SK-N-SH (cell line): ENCODE measurements around the gene DDX1.

ENCODE experiments used
- ELF1 ChIP-seq: IDR thresholded peaks from 2 replicates; pipeline ENCODE4 v1.4.0; 2012
- EP300 ChIP-seq, 2 experiments: IDR thresholded peaks; 2 replicates each; pipeline versions ENCODE4 v1.4.0 to v1.6.1; 2012; ENCODE audit warnings: borderline replicate concordance in 1 of 2, low read depth in 1 of 2, low read length in 1 of 2
- FOSL2 ChIP-seq: IDR thresholded peaks from 2 replicates; pipeline ENCODE4 v1.4.0; 2012; ENCODE audit warnings: low read depth, mild to moderate bottlenecking, moderate library complexity, borderline replicate concordance
- GABPA ChIP-seq: IDR thresholded peaks from 2 replicates; pipeline ENCODE4 v1.4.0; 2012; ENCODE audit warnings: low read depth, mild to moderate bottlenecking
- GATA2 ChIP-seq: sonication (generic); formaldehyde crosslinking; IDR thresholded peaks from 2 replicates; pipeline ENCODE4 v1.5.0; 2020; ENCODE audit warnings: mild to moderate bottlenecking, missing genetic modification reagents
- JUND ChIP-seq: IDR thresholded peaks from 2 replicates; pipeline ENCODE4 v1.4.0; 2012
- POLR2AphosphoS5 ChIP-seq: IDR thresholded peaks from 2 replicates; pipeline ENCODE4 v1.6.1; 2012; ENCODE audit warnings: low read depth, low read length
- RAD21 ChIP-seq: IDR thresholded peaks from 2 replicates; pipeline ENCODE4 v1.6.1; 2012; ENCODE audit warnings: mild to moderate bottlenecking, low read length
- SIN3A ChIP-seq: IDR thresholded peaks from 2 replicates; pipeline ENCODE4 v1.6.1; 2012; ENCODE audit warnings: low read depth, mild to moderate bottlenecking, low read length, moderate library complexity, borderline replicate concordance
- TEAD4 ChIP-seq: IDR thresholded peaks from 2 replicates; pipeline ENCODE4 v1.4.0; 2012; ENCODE audit warnings: mild to moderate bottlenecking, borderline replicate concordance; ENCODE audit not compliant: insufficient read depth
- TF ChIP-seq, protein P1 (sequence below): fragments of 200-600 bp; sonication (generic); IDR thresholded peaks from 2 replicates; pipeline ENCODE4 v1.6.1; 2017; ENCODE audit warnings: antibody characterized with exemption, mild to moderate bottlenecking, moderate library complexity
- TF ChIP-seq, protein P2 (sequence below): IDR thresholded peaks from 2 replicates; pipeline ENCODE4 v1.6.1; 2012; ENCODE audit warnings: mild to moderate bottlenecking, low read depth, low read length, moderate library complexity
- TF ChIP-seq, protein P3 (sequence below): fragments of 150-350 bp; IDR thresholded peaks from 2 replicates; pipeline ENCODE4 v1.6.1; 2017; ENCODE audit warnings: antibody characterized with exemption, low read length, low read depth, borderline replicate concordance
- TF ChIP-seq, protein P4 (sequence below): fragments of 150-350 bp; IDR thresholded peaks from 2 replicates; pipeline ENCODE4 v1.6.1; 2016; ENCODE audit warnings: mild to moderate bottlenecking, low read depth, low read length

DNA sequence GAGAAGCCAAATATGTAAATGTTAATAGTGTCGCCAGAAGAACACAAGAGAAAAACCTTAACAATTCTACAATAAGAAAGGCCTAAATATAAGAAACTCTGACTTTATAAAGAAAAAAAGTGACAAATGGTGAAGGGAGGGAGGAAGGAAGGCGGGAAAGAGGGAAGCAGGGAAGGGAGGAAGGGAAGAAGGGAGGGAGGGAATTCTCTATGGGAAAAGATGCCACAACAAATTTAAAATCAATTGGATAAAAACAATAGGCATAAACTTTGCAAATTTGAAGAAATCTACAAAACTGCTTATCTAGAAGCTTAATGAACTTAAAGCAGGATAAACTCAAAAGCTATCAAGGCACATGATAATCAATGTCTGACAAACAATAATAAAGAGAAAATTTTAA, 47.4 kb upstream of the DDX1 start:
- TF ChIP-seq, protein P1, sequence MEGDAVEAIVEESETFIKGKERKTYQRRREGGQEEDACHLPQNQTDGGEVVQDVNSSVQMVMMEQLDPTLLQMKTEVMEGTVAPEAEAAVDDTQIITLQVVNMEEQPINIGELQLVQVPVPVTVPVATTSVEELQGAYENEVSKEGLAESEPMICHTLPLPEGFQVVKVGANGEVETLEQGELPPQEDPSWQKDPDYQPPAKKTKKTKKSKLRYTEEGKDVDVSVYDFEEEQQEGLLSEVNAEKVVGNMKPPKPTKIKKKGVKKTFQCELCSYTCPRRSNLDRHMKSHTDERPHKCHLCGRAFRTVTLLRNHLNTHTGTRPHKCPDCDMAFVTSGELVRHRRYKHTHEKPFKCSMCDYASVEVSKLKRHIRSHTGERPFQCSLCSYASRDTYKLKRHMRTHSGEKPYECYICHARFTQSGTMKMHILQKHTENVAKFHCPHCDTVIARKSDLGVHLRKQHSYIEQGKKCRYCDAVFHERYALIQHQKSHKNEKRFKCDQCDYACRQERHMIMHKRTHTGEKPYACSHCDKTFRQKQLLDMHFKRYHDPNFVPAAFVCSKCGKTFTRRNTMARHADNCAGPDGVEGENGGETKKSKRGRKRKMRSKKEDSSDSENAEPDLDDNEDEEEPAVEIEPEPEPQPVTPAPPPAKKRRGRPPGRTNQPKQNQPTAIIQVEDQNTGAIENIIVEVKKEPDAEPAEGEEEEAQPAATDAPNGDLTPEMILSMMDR, result no peak
- TF ChIP-seq GABPA (no peak), POLR2AphosphoS5 (no peak), EP300 (IDR thresholded peaks at IDR 0.05; ENCODE audit: borderline replicate concordance in 1 of 2, low read depth in 1 of 2, low read length in 1 of 2) (no peak), FOSL2 (no peak), SIN3A (no peak), RAD21 (no peak), TEAD4 (no peak), GATA2 (no peak), ELF1 (no peak), JUND (no peak)
- TF ChIP-seq, protein P2, sequence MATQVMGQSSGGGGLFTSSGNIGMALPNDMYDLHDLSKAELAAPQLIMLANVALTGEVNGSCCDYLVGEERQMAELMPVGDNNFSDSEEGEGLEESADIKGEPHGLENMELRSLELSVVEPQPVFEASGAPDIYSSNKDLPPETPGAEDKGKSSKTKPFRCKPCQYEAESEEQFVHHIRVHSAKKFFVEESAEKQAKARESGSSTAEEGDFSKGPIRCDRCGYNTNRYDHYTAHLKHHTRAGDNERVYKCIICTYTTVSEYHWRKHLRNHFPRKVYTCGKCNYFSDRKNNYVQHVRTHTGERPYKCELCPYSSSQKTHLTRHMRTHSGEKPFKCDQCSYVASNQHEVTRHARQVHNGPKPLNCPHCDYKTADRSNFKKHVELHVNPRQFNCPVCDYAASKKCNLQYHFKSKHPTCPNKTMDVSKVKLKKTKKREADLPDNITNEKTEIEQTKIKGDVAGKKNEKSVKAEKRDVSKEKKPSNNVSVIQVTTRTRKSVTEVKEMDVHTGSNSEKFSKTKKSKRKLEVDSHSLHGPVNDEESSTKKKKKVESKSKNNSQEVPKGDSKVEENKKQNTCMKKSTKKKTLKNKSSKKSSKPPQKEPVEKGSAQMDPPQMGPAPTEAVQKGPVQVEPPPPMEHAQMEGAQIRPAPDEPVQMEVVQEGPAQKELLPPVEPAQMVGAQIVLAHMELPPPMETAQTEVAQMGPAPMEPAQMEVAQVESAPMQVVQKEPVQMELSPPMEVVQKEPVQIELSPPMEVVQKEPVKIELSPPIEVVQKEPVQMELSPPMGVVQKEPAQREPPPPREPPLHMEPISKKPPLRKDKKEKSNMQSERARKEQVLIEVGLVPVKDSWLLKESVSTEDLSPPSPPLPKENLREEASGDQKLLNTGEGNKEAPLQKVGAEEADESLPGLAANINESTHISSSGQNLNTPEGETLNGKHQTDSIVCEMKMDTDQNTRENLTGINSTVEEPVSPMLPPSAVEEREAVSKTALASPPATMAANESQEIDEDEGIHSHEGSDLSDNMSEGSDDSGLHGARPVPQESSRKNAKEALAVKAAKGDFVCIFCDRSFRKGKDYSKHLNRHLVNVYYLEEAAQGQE, result no peak
- TF ChIP-seq, protein P3, sequence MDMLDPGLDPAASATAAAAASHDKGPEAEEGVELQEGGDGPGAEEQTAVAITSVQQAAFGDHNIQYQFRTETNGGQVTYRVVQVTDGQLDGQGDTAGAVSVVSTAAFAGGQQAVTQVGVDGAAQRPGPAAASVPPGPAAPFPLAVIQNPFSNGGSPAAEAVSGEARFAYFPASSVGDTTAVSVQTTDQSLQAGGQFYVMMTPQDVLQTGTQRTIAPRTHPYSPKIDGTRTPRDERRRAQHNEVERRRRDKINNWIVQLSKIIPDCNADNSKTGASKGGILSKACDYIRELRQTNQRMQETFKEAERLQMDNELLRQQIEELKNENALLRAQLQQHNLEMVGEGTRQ, result no peak
- TF ChIP-seq, protein P4, sequence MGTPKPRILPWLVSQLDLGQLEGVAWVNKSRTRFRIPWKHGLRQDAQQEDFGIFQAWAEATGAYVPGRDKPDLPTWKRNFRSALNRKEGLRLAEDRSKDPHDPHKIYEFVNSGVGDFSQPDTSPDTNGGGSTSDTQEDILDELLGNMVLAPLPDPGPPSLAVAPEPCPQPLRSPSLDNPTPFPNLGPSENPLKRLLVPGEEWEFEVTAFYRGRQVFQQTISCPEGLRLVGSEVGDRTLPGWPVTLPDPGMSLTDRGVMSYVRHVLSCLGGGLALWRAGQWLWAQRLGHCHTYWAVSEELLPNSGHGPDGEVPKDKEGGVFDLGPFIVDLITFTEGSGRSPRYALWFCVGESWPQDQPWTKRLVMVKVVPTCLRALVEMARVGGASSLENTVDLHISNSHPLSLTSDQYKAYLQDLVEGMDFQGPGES, result no peak
